HepG2 (cell line): ENCODE results near the gene SLC2A10. TPM values are rescaled to one million over a fixed set of nuclear protein-coding genes. Genes with fewer than 3 reads are reported as not detected.
A peak's percentile ranks its signal among the peaks of the same experiment; 100 is the strongest.

Source experiments
- ARNT ChIP-seq: fragments of 450-650 bp; IDR thresholded peaks from 2 replicates; pipeline ENCODE4 v1.6.1; 2017
- ATF6 ChIP-seq: sonication (generic); formaldehyde crosslinking; conservative IDR thresholded peaks from 2 replicates; pipeline ENCODE4 v1.4.0; 2020; ENCODE audit warnings: missing genetic modification reagents
- FOXO1 ChIP-seq: sonication (generic); formaldehyde crosslinking; IDR thresholded peaks from 2 replicates; pipeline ENCODE4 v1.4.0; 2020; ENCODE audit warnings: missing genetic modification reagents
- FOXO4 ChIP-seq: sonication (generic); formaldehyde crosslinking; conservative IDR thresholded peaks from 2 replicates; pipeline ENCODE4 v1.8.1; 2023; ENCODE audit warnings: missing genetic modification reagents
- HNF1A ChIP-seq, 2 experiments: sonication (generic) in 1 of 2; formaldehyde crosslinking in 1 of 2; IDR thresholded peaks; 2 replicates each; pipeline versions ENCODE4 v1.4.0 to v1.6.1; 2016 to 2020; ENCODE audit warnings: borderline replicate concordance in 1 of 2, low read depth in 1 of 2, mild to moderate bottlenecking in 1 of 2, missing genetic modification reagents in 1 of 2
- RELA ChIP-seq: sonication (generic); formaldehyde crosslinking; IDR thresholded peaks from 2 replicates; pipeline ENCODE4 v1.4.0; 2020; ENCODE audit warnings: missing genetic modification reagents
- TEAD3 ChIP-seq: optimal IDR thresholded peaks from 2 replicates; pipeline ENCODE3; 2016; ENCODE audit warnings: borderline replicate concordance
- ZBTB4 ChIP-seq: sonication (generic); formaldehyde crosslinking; IDR thresholded peaks from 2 replicates; pipeline ENCODE4 v1.4.0; 2020; ENCODE audit warnings: missing genetic modification reagents, mild to moderate bottlenecking, borderline replicate concordance
- ZNF225 ChIP-seq: sonication (generic); formaldehyde crosslinking; IDR thresholded peaks from 2 replicates; pipeline ENCODE4 v1.4.0; 2020; ENCODE audit warnings: mild to moderate bottlenecking, missing genetic modification reagents
- ZNF337 ChIP-seq: sonication (generic); formaldehyde crosslinking; IDR thresholded peaks from 2 replicates; pipeline ENCODE4 v1.5.1; 2020; ENCODE audit warnings: missing genetic modification reagents, low read depth, mild to moderate bottlenecking, borderline replicate concordance
- ZNF431 ChIP-seq: sonication (generic); formaldehyde crosslinking; IDR thresholded peaks from 2 replicates; pipeline ENCODE4 v1.9.0; 2022; ENCODE audit warnings: missing genetic modification reagents, low read depth, mild to moderate bottlenecking, borderline replicate concordance
- ZNF432 ChIP-seq: sonication (generic); formaldehyde crosslinking; IDR thresholded peaks from 2 replicates; pipeline ENCODE4 v1.5.0; 2020; ENCODE audit warnings: missing genetic modification reagents, mild to moderate bottlenecking, borderline replicate concordance
- ZNF556 ChIP-seq: sonication (generic); formaldehyde crosslinking; IDR thresholded peaks from 2 replicates; pipeline ENCODE4 v1.4.0; 2020; ENCODE audit warnings: mild to moderate bottlenecking, missing genetic modification reagents, borderline replicate concordance
- ZNF615 ChIP-seq: sonication (generic); formaldehyde crosslinking; IDR thresholded peaks from 2 replicates; pipeline ENCODE4 v1.5.0; 2020; ENCODE audit warnings: mild to moderate bottlenecking, missing genetic modification reagents, borderline replicate concordance
- ZNF784 ChIP-seq: sonication (generic); formaldehyde crosslinking; IDR thresholded peaks from 2 replicates; pipeline ENCODE4 v1.5.1; 2020; ENCODE audit warnings: missing genetic modification reagents, mild to moderate bottlenecking, borderline replicate concordance
- polyA plus RNA-seq, 8 experiments: library from polyadenylated mRNA; depleted of rRNA in 3 of 8; stranded (reverse) in 7 of 8; unstranded in 1 of 8; fragments of >200 nt; fragmentation: Illumina TruSeq in 4 of 8; extraction: Trizol in 4 of 8; gene quantifications; 2 replicates each; pipeline versions ENCODE4 v1.2.1 to v1.2.3, GENCODE V29; 2011 to 2016; ENCODE audit warnings: low read depth in 4 of 8, missing spikeins in 1 of 8, mixed read lengths in 1 of 8; ENCODE audit not compliant: insufficient read depth in 1 of 8
- total RNA-seq, 5 experiments: library from RNA; depleted of rRNA; stranded (reverse); fragments of >200 nt; fragmentation: Illumina TruSeq; extraction: Trizol; gene quantifications; 2 replicates each; pipeline ENCODE4 v1.2.3, GENCODE V29; 2016; ENCODE audit warnings: low read depth in 1 of 5

SLC2A10 gene
- total and polyA plus RNA-seq, 2 of the 13 experiments (the other 11 are each of a cell fraction or from before 2014, with no cell fraction given), result 16.0 to 18.4 TPM

GRCh38 chr20:46671866-46672542 lies 37.4 kb upstream of the SLC2A10 start (continued):
- TF ChIP-seq HNF1A (IDR thresholded peaks at IDR 0.05; ENCODE audit: low read depth), result no peak
- TF ChIP-seq HNF1A (CRISPR knock-in tag; IDR thresholded peaks at IDR 0.05; ENCODE audit: borderline replicate concordance), result 0 out of 2 replicates have a peak, but pooled peaks have one; percentile 32
- 0 out of 2 replicates have a peak, but pooled peaks have one; percentile 63 for TF ChIP-seq RELA (CRISPR knock-in tag)
- TF ChIP-seq ZNF556, result 0 out of 2 replicates have a peak, but pooled peaks have one; percentile 54
- TF ChIP-seq FOXO4 (CRISPR knock-in tag), result peak; percentile 74; the same call in 1 of the 2 replicates
- TF ChIP-seq ZNF337, result no peak
- TF ChIP-seq ZNF615 (CRISPR knock-in tag), result 0 out of 2 replicates have a peak, but pooled peaks have one; percentile 58
- no peak for TF ChIP-seq FOXO1 (CRISPR knock-in tag)
- no peak for TF ChIP-seq ZBTB4 (CRISPR knock-in tag)
- TF ChIP-seq ZNF784 (CRISPR knock-in tag), result no peak
- no peak for TF ChIP-seq ZNF431 (CRISPR knock-in tag)
- TF ChIP-seq TEAD3 (CRISPR knock-in tag), result peak; percentile 9
- no peak for TF ChIP-seq ZNF225 (CRISPR knock-in tag)
- TF ChIP-seq ATF6, result no peak
- TF ChIP-seq ARNT, result no peak
- TF ChIP-seq ZNF432 (CRISPR knock-in tag), result no peak
